WERI-Rb-1 (cell line): ENCODE results near the gene IPO7.

Experiments used
- DNase-seq: peaks from one replicate; pipeline ENCODE4 v3.0.0-alpha.2; 2020
- H3K27ac ChIP-seq: fragments of 250-450 bp; sonication (Bioruptor Pico); 2 replicates; pipeline ENCODE4 v1.5.1; 2020; ENCODE audit warnings: mild to moderate bottlenecking, moderate library complexity
- H3K27me3 ChIP-seq: fragments of 250-450 bp; sonication (Bioruptor Pico); 2 replicates; pipeline ENCODE4 v1.5.1; 2021; ENCODE audit warnings: mild to moderate bottlenecking, low read depth, moderate library complexity; ENCODE audit not compliant: insufficient read depth, severe bottlenecking
- H3K36me3 ChIP-seq: fragments of 250-450 bp; sonication (Bioruptor Pico); 2 replicates; pipeline ENCODE4 v1.5.1; 2020; ENCODE audit warnings: mild to moderate bottlenecking, moderate library complexity
- H3K4me3 ChIP-seq: 2 replicates; pipeline ENCODE4 v1.5.1; 2011; ENCODE audit warnings: low read depth, mild to moderate bottlenecking, control low read depth, low read length
- H3K9me3 ChIP-seq: fragments of 250-450 bp; sonication (Bioruptor Pico); 2 replicates; pipeline ENCODE4 v1.5.1; 2021; ENCODE audit warnings: mild to moderate bottlenecking, moderate library complexity; ENCODE audit not compliant: severe bottlenecking
- TF ChIP-seq, protein P1 (sequence below): IDR thresholded peaks from 2 replicates; pipeline ENCODE4 v1.5.1; 2011; ENCODE audit warnings: low read depth, mild to moderate bottlenecking, control low read depth, inconsistent platforms, low read length

The IPO7 gene

DNA sequence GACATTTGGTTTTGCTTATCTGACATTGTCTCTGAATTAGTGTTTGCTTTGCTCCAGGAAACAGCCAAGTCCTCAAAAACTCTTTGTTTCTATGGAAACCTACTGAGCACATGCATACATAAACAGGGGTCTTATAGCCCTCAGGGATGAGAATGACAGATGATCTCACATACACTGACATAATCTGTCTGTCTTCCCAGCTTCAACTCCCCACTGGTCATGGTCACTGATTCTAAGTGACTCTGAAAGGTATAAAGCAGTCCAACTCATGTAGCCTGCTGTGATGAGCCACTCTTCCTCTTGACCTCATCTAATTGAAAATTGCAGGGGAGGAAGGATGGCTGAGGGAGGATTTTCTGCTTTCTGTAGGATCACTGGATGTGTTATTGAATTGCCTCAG lies 89.0 kb downstream of the IPO7 start:
- TF ChIP-seq, protein P1, sequence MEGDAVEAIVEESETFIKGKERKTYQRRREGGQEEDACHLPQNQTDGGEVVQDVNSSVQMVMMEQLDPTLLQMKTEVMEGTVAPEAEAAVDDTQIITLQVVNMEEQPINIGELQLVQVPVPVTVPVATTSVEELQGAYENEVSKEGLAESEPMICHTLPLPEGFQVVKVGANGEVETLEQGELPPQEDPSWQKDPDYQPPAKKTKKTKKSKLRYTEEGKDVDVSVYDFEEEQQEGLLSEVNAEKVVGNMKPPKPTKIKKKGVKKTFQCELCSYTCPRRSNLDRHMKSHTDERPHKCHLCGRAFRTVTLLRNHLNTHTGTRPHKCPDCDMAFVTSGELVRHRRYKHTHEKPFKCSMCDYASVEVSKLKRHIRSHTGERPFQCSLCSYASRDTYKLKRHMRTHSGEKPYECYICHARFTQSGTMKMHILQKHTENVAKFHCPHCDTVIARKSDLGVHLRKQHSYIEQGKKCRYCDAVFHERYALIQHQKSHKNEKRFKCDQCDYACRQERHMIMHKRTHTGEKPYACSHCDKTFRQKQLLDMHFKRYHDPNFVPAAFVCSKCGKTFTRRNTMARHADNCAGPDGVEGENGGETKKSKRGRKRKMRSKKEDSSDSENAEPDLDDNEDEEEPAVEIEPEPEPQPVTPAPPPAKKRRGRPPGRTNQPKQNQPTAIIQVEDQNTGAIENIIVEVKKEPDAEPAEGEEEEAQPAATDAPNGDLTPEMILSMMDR = no peak
- H3K27me3 ChIP-seq = no peaks in the 10 kb centered on the region
- DNase-seq = peak; percentile 35
- peaks cover 10% of the 10 kb centered on the region for H3K36me3 ChIP-seq
- H3K9me3 ChIP-seq = no peaks in the 10 kb centered on the region
- no peak overlapping the region for H3K4me3 ChIP-seq
- 0 out of 2 replicates have a peak overlapping the region, but pooled peaks have one; percentile 13 for H3K27ac ChIP-seq

- Histone ChIP-seq H3K9me3 (no peaks in the 10 kb centered on the region), H3K36me3 (peaks cover 26% of the 10 kb centered on the region), H3K27me3 (no peaks in the 10 kb centered on the region), H3K27ac (no peak overlapping the region), H3K4me3 (no peak overlapping the region)
- DNase-seq = no peak
- TF ChIP-seq, protein P1 = no peak
These were observed 95.4 kb downstream of the IPO7 start for GRCh38 chr11:9479899-9480298.

- TF ChIP-seq, protein P1 = no peak
- no peak overlapping the region for H3K27ac ChIP-seq
- DNase-seq = no peak
- H3K36me3 ChIP-seq = peaks cover 7% of the 10 kb centered on the region
- H3K9me3 ChIP-seq = no peaks in the 10 kb centered on the region
- no peak overlapping the region for H3K4me3 ChIP-seq
- no peaks in the 10 kb centered on the region for H3K27me3 ChIP-seq
These were observed 104.8 kb downstream of the IPO7 start for GRCh38 chr11:9489080-9489765.

DNA sequence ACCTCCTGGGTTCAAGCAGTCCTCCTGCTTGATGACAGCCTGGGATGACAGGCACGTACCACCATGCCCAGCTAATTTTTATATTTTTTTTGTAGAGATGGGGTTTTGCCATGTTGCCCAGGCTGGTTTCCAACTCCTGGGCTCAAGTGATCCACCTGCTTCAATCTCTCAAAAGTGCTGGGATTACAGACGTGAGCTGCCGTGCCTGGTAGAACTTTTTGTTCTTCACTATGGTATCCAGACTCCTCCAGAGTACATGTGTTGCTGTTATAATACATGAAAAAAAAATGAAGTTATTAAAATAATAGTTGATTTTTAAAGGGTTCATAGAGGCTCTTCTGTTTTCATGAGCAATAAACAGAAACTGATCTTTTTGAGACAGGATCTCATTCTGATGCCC lies 105.9 kb downstream of the IPO7 start:
- Histone ChIP-seq H3K27ac (no peak overlapping the region), H3K4me3 (no peak overlapping the region), H3K9me3 (no peaks in the 10 kb centered on the region), H3K36me3 (peaks cover 17% of the 10 kb centered on the region), H3K27me3 (no peaks in the 10 kb centered on the region)
- no peak for DNase-seq
- TF ChIP-seq, protein P1 = no peak

DNA sequence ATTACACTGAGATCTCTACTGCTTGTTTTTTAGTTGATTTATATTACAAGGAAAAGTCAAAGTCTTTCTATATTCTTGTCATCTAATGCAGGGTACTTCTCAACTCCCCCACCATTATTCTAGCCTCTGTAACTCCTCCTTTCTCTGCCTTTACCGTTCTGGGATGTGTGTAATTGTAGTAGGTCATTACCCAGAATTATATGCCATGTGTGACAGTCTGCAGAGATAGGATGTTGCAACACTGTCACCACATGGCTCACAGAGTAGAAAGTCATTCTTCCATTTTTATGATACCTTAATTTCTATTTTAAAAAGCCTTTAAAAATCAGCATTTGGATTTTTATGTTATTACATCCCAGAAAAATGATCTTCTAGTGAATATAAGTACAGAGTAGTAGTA lies 109.0 kb downstream of the IPO7 start:
- Histone ChIP-seq H3K36me3 (peaks cover 22% of the 10 kb centered on the region), H3K27me3 (no peaks in the 10 kb centered on the region), H3K27ac (no peak overlapping the region), H3K4me3 (no peak overlapping the region), H3K9me3 (no peaks in the 10 kb centered on the region)
- DNase-seq = no peak
- TF ChIP-seq, protein P1 = no peak

- TF ChIP-seq, protein P1 = no peak
- DNase-seq = no peak
- H3K27me3 ChIP-seq = no peaks in the 10 kb centered on the region
- H3K9me3 ChIP-seq = no peaks in the 10 kb centered on the region
- H3K36me3 ChIP-seq = peaks cover 30% of the 10 kb centered on the region
- no peak overlapping the region for H3K27ac ChIP-seq
- no peak overlapping the region for H3K4me3 ChIP-seq
These were observed 109.9 kb downstream of the IPO7 start for GRCh38 chr11:9494316-9494715.
